H1 (cell line): ENCODE measurements around the gene SAFB2. TPM values are rescaled to one million over a fixed set of nuclear protein-coding genes. Genes with fewer than 3 reads are reported as not detected.

ENCODE experiments used
- CTCF ChIA-PET: fragments of 300-600 bp; sonication (Branson Sonifier 250); formaldehyde crosslinking; loops from one replicate; lab custom pipeline; 2021; ENCODE audit not compliant: partially characterized antibody; lab: Charles Lee
- POLR2A ChIA-PET: fragments of 300-600 bp; sonication (Branson Sonifier 250); formaldehyde crosslinking; loops from one replicate; lab custom pipeline; 2021; ENCODE audit warnings: inconsistent platforms; ENCODE audit not compliant: partially characterized antibody; lab: Charles Lee
- DNase-seq, 2 experiments: peaks; one replicate each; pipeline versions ENCODE4 v3.0.0 to v3.0.0-alpha.2; 2010 to 2022; ENCODE audit warnings: low spot score in 2 of 2, low read depth in 1 of 2, mixed read lengths in 1 of 2
- FAIRE-seq: peaks from 2 replicates; lab custom pipeline; 2011; peaks lifted over from hg19 to GRCh38; lab: Jason Lieb, UNC
- H2AFZ ChIP-seq: 2 replicates; pipeline ENCODE4 v1.8.1; 2012; ENCODE audit warnings: low read length, inconsistent platforms
- H2AK5ac ChIP-seq: 2 replicates; pipeline ENCODE4 v1.6.1; 2013; ENCODE audit warnings: low read depth, low read length
- H2BK120ac ChIP-seq: replicated peaks from 2 replicates; pipeline ENCODE3; 2013; ENCODE audit warnings: low read depth, low read length, inconsistent platforms
- H2BK12ac ChIP-seq: 2 replicates; pipeline ENCODE4 v1.6.1; 2013; ENCODE audit warnings: low read depth, low read length
- H2BK15ac ChIP-seq: 2 replicates; pipeline ENCODE4 v1.6.1; 2013; ENCODE audit warnings: low read length
- H2BK20ac ChIP-seq: 2 replicates; pipeline ENCODE4 v1.6.1; 2013; ENCODE audit warnings: low read length
- H2BK5ac ChIP-seq: 2 replicates; pipeline ENCODE4 v1.6.1; 2013; ENCODE audit warnings: low read depth, low read length
- H3K14ac ChIP-seq: 2 replicates; pipeline ENCODE4 v1.6.1; 2013; ENCODE audit warnings: inconsistent platforms; ENCODE audit not compliant: insufficient read length
- H3K18ac ChIP-seq: 2 replicates; pipeline ENCODE4 v1.6.1; 2013; ENCODE audit warnings: low read length; ENCODE audit errors: extremely low read depth
- H3K23ac ChIP-seq: 2 replicates; pipeline ENCODE4 v1.6.1; 2013; ENCODE audit warnings: inconsistent platforms; ENCODE audit not compliant: insufficient read length
- H3K23me2 ChIP-seq: 2 replicates; pipeline ENCODE4 v1.6.1; 2013; ENCODE audit warnings: low read depth, low read length
- H3K27ac ChIP-seq: 2 replicates; pipeline ENCODE4 v1.6.1; 2011; ENCODE audit warnings: low read depth, low read length, inconsistent platforms
- H3K27me3 ChIP-seq, 4 experiments: replicated peaks in 1 of 4; 1 replicate in 1 of 4; 2 replicates in 3 of 4; pipeline versions ENCODE4 v1.6.1 to v1.8.1; 2011 to 2013; ENCODE audit warnings: low read length in 3 of 4, mild to moderate bottlenecking in 3 of 4, inconsistent platforms in 2 of 4, mixed read lengths in 2 of 4, moderate library complexity in 1 of 4; ENCODE audit not compliant: control insufficient read depth in 3 of 4, insufficient read depth in 3 of 4; ENCODE audit errors: extremely low read depth in 1 of 4
- H3K36me3 ChIP-seq, 4 experiments: 2 replicates each; pipeline versions ENCODE4 v1.6.1 to v1.8.1; 2011 to 2013; ENCODE audit warnings: mild to moderate bottlenecking in 4 of 4, low read length in 3 of 4, moderate library complexity in 2 of 4, control low read depth in 1 of 4, inconsistent platforms in 1 of 4; ENCODE audit not compliant: insufficient read depth in 4 of 4, control insufficient read depth in 2 of 4
- H3K4ac ChIP-seq: replicated peaks from 2 replicates; pipeline ENCODE3; 2013; ENCODE audit warnings: low read length, low read depth, mixed read lengths, inconsistent platforms; ENCODE audit not compliant: insufficient read length
- H3K4me1 ChIP-seq, 4 experiments: replicated peaks in 1 of 4; 1 replicate in 1 of 4; 2 replicates in 3 of 4; pipeline versions ENCODE4 v1.6.1 to v1.8.1; 2011 to 2013; ENCODE audit warnings: low read length in 3 of 4, inconsistent platforms in 2 of 4, mixed read lengths in 1 of 4; ENCODE audit not compliant: insufficient read depth in 4 of 4, control insufficient read depth in 3 of 4
- H3K4me2 ChIP-seq, 2 experiments: 2 replicates each; pipeline versions ENCODE4 v1.6.1 to v1.8.1; 2011 to 2013; ENCODE audit warnings: low read depth in 2 of 2, low read length in 2 of 2, control low read depth in 1 of 2, inconsistent platforms in 1 of 2, mild to moderate bottlenecking in 1 of 2; ENCODE audit not compliant: insufficient read depth in 1 of 2
- H3K4me3 ChIP-seq, 4 experiments: fragments of 200-600, 300-600 bp in 1 of 4; sonication (generic), shearing (Covaris generic), sonication (Bioruptor Twin) in 1 of 4; 2 replicates each; pipeline versions ENCODE4 v1.5.1 to v1.8.1; 2011 to 2016; ENCODE audit warnings: low read length in 4 of 4, low read depth in 3 of 4, control low read depth in 2 of 4, inconsistent platforms in 2 of 4, mild to moderate bottlenecking in 2 of 4, mixed read lengths in 1 of 4, moderate library complexity in 1 of 4; ENCODE audit not compliant: insufficient read depth in 2 of 4; ENCODE audit errors: extremely low read depth in 1 of 4
- H3K56ac ChIP-seq: replicated peaks from 2 replicates; pipeline ENCODE3; 2013; ENCODE audit warnings: low read depth, mild to moderate bottlenecking, mixed read lengths, low read length, inconsistent platforms; ENCODE audit not compliant: insufficient read length
- H3K79me1 ChIP-seq: 2 replicates; pipeline ENCODE4 v1.6.1; 2013; ENCODE audit warnings: low read depth, low read length, control low read depth
- H3K79me2 ChIP-seq, 2 experiments: 2 replicates each; pipeline versions ENCODE4 v1.6.1 to v1.8.1; 2012 to 2013; ENCODE audit warnings: low read length in 2 of 2, mild to moderate bottlenecking in 2 of 2, inconsistent platforms in 1 of 2; ENCODE audit not compliant: insufficient read depth in 2 of 2, control insufficient read depth in 1 of 2
- H3K9ac ChIP-seq, 4 experiments: replicated peaks in 1 of 4; 1 replicate in 1 of 4; 2 replicates in 3 of 4; pipeline versions ENCODE4 v1.6.1 to v1.8.1; 2011 to 2013; ENCODE audit warnings: low read depth in 3 of 4, low read length in 3 of 4, control low read depth in 2 of 4, mild to moderate bottlenecking in 2 of 4, moderate library complexity in 2 of 4, inconsistent platforms in 1 of 4; ENCODE audit errors: extremely low read depth in 1 of 4
- H3K9me3 ChIP-seq, 2 experiments: 2 replicates each; pipeline versions ENCODE4 v1.6.1 to v1.8.1; 2012 to 2013; ENCODE audit warnings: mild to moderate bottlenecking in 2 of 2, moderate library complexity in 2 of 2, control low read depth in 1 of 2, inconsistent platforms in 1 of 2, low read depth in 1 of 2, low read length in 1 of 2, mixed read lengths in 1 of 2; ENCODE audit not compliant: insufficient read depth in 2 of 2
- H4K20me1 ChIP-seq, 2 experiments: replicated peaks in 1 of 2; 2 replicates each; pipeline versions ENCODE3 to v1.8.1; 2011 to 2013; ENCODE audit warnings: inconsistent platforms in 2 of 2, low read length in 2 of 2, mild to moderate bottlenecking in 1 of 2; ENCODE audit not compliant: insufficient read depth in 2 of 2, control insufficient read depth in 1 of 2
- H4K5ac ChIP-seq: 2 replicates; pipeline ENCODE4 v1.6.1; 2013; ENCODE audit warnings: low read length, low read depth, mixed read lengths, inconsistent platforms; ENCODE audit not compliant: insufficient read length
- H4K8ac ChIP-seq: 2 replicates; pipeline ENCODE4 v1.8.0; 2013; ENCODE audit warnings: mild to moderate bottlenecking, moderate library complexity, low read length, inconsistent platforms; ENCODE audit not compliant: insufficient read depth; ENCODE audit errors: extremely low read depth
- H4K91ac ChIP-seq: replicated peaks from 2 replicates; pipeline ENCODE3; 2013; ENCODE audit warnings: low read length, mixed read lengths, inconsistent platforms; ENCODE audit not compliant: insufficient read length
- CEBPB ChIP-seq: IDR thresholded peaks from 2 replicates; pipeline ENCODE4 v1.6.1; 2012; ENCODE audit warnings: low read depth, low read length
- JUN ChIP-seq: IDR thresholded peaks from 2 replicates; pipeline ENCODE4 v1.6.1; 2011; ENCODE audit warnings: low read depth, mild to moderate bottlenecking, improper control_type of control experiment, low read length
- KDM1A ChIP-seq: fragments of 200-600, 300-600 bp; sonication (generic); IDR thresholded peaks from 2 replicates; pipeline ENCODE4 v1.7.1; 2016; ENCODE audit warnings: mild to moderate bottlenecking, low read length, borderline replicate concordance
- MAFK ChIP-seq: IDR thresholded peaks from 2 replicates; pipeline ENCODE4 v1.6.1; 2012; ENCODE audit warnings: low read depth, mild to moderate bottlenecking, improper control_type of control experiment, low read length
- NANOG ChIP-seq: IDR thresholded peaks from 2 replicates; pipeline ENCODE4 v1.6.1; 2011; ENCODE audit warnings: low read length, low read depth, mild to moderate bottlenecking, inconsistent platforms; ENCODE audit not compliant: insufficient read depth, poor library complexity, severe bottlenecking
- POU5F1 ChIP-seq: IDR thresholded peaks from 2 replicates; pipeline ENCODE4 v1.6.1; 2011; ENCODE audit warnings: low read depth, mild to moderate bottlenecking, low read length, moderate library complexity
- RXRA ChIP-seq: IDR thresholded peaks from 2 replicates; pipeline ENCODE4 v1.6.1; 2011; ENCODE audit warnings: low read depth, mild to moderate bottlenecking, low read length, moderate library complexity; ENCODE audit not compliant: insufficient read depth
- SAP30 ChIP-seq: fragments of 300-600 bp; sonication (generic); IDR thresholded peaks from 2 replicates; pipeline ENCODE4 v1.7.1; 2012; ENCODE audit warnings: low read length, moderate library complexity, mild to moderate bottlenecking, inconsistent platforms; ENCODE audit not compliant: insufficient read depth, insufficient replicate concordance
- SIX5 ChIP-seq: IDR thresholded peaks from 2 replicates; pipeline ENCODE4 v1.6.1; 2011; ENCODE audit warnings: mild to moderate bottlenecking, low read depth, low read length
- WGBS, 2 experiments: shearing (Covaris generic) in 1 of 2; methylation state at CpG; one replicate each; pipeline versions ENCODE4 v1.1.6 to v1.1.7; 2013 to 2015; ENCODE audit warnings: low lambda C conversion rate in 2 of 2, mixed read lengths in 2 of 2, inconsistent platforms in 1 of 2, low coverage in 1 of 2, missing lambda C conversion rate in 1 of 2; ENCODE audit not compliant: insufficient replicate concordance in 2 of 2, insufficient coverage in 1 of 2, insufficient read length in 1 of 2; ENCODE audit errors: extremely low coverage in 1 of 2, missing lambda C conversion rate in 1 of 2; 5-methylcytosine and 5-hydroxymethylcytosine counted together
- polyA plus RNA-seq, 7 experiments: library from polyadenylated mRNA; depleted of rRNA in 3 of 7; stranded (reverse) in 5 of 7; unstranded in 2 of 7; fragments of >200 nt in 5 of 7; fragments of 200-250 nt in 2 of 7; gene quantifications; 1 replicate in 5 of 7; 2 replicates in 1 of 7; 4 replicates in 1 of 7; pipeline versions ENCODE4 v1.2.1 to v1.2.3, GENCODE V29; 2011 to 2013; ENCODE audit warnings: missing spikeins in 2 of 7, mixed read lengths in 2 of 7
- total RNA-seq: library from RNA; stranded (reverse); fragmentation: NEBNext Ultra II Directional; extraction: Animal tissue kit (Norgen Biotek cat#: 25700); gene quantifications from 2 replicates; pipeline ENCODE4 v1.2.1, GENCODE V29; 2021
- TF ChIP-seq, protein P1 (sequence below): IDR thresholded peaks from 2 replicates; pipeline ENCODE4 v1.6.1; 2011; ENCODE audit warnings: low read depth, mild to moderate bottlenecking, low read length; ENCODE audit not compliant: insufficient read depth

SAFB2 gene
- total and polyA plus RNA-seq, 2 of the 8 experiments (the other 6 are each of a cell fraction or from before 2014, with no cell fraction given) = 14.8 to 63.8 TPM

DNA sequence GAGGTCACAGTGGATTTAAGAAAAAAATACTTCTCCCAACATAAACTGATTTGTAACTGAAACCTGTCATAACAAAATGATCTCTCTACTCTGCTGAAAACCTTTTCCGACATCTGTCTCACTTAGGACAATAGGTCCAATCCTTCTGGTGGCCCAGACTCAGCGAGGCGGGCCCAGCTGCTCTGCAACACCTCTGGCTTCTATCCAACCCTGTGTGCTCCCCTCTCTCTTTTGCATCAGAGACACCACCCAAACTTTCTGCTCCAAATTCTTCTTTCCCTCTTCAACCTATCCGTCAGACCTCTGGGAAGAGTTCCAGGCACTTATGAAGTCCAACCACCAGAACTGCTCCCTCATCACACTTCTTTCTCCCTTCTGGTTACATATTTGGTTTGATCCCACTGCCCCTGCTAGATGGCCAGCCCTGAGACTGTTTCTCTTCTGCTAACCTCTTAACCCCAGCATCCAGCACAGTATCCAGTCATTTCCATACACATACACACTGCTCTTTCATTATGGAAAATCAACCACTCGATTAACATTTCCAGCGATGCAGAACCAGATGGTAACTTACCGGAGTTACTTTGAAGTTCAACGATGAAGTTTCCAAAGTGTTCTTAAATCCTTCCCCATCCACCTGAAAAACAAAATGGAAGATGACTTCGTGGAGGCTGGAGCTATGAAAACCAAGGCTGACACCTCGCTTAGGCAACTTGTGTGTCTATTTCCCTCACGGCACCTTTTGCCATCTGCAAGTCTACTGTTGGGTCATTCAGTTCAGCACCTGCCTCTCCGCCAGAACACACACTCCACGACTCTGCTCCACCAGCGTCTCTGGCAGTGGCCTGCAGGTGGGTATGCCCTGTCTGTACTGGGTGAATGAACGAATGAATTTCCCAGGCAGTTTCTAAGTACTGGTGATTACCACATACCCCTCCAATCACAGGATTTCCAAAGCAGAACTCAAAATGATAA, 9.4 kb downstream of the SAFB2 start:
- no peak for FAIRE-seq
- WGBS, 2 experiments = 96% methylated on average over 15 of the region's 15 CpGs; no CpG with 5 or more reads in 1 of the 2 experiments
- H3K79me2 ChIP-seq = peaks cover 5 to 15% of the 10 kb centered on the region in 2 experiments; a peak in 3 of 4 replicates
- TF ChIP-seq, protein P1, sequence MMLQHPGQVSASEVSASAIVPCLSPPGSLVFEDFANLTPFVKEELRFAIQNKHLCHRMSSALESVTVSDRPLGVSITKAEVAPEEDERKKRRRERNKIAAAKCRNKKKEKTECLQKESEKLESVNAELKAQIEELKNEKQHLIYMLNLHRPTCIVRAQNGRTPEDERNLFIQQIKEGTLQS = no peak
- TF ChIP-seq RXRA (no peak), SIX5 (no peak), MAFK (no peak), KDM1A (no peak), SAP30 (no peak), NANOG (no peak), CEBPB (no peak), POU5F1 (no peak), JUN (no peak)

More for the DNA sequence above, 9.4 kb downstream of the SAFB2 start:
- Histone ChIP-seq H3K4me3 (no peak overlapping the region), H3K23me2 (no peaks in the 10 kb centered on the region), H3K27me3 (no peaks in the 10 kb centered on the region), H3K18ac (no peak overlapping the region), H2BK20ac (no peak overlapping the region), H3K27ac (no peak overlapping the region), H2BK12ac (no peak overlapping the region), H4K20me1 (peaks cover 5 to 6% of the 10 kb centered on the region in 2 experiments), H3K36me3 (peaks cover 44 to 75% (median 66%) of the 10 kb centered on the region in 4 experiments), H4K5ac (no peak overlapping the region), H2AK5ac (no peak overlapping the region), H3K79me1 (peaks cover 4% of the 10 kb centered on the region; the same call in 1 of the 2 replicates), H4K8ac (no peak overlapping the region), H3K14ac (no peak overlapping the region), H2BK5ac (no peak overlapping the region), H3K9me3 (no peaks in the 10 kb centered on the region), H3K4me2 (no peak overlapping the region), H3K9ac (no peak overlapping the region; a peak in 1 of 7 replicates), H2BK15ac (no peak overlapping the region), H2BK120ac (no peak overlapping the region), H3K4ac (no peak overlapping the region), H3K23ac (no peak overlapping the region), H3K56ac (no peak overlapping the region), H2AFZ (no peak overlapping the region), H4K91ac (no peak overlapping the region), H3K4me1 (no peaks in the 10 kb centered on the region)
- DNase-seq = no peak
- ChIA-PET POLR2A (interaction anchor here (0.7 to 2.1 kb wide), 4 partner anchors 8 to 52 kb away, joined by 3 to 7 read pairs (median 4); no protein-coding TSS in a partner anchor), CTCF (interaction anchor here (1.2 to 1.5 kb wide), 2 partner anchors 22 kb away, joined by 3 read pairs; no protein-coding TSS in a partner anchor)
